ENCODE measurements around the gene SDF2. TPM values are rescaled to one million over a fixed set of nuclear protein-coding genes. Genes with fewer than 3 reads are reported as not detected.

Gene SDF2
- total RNA-seq, 1 donor from 2014 or later = 62.7 TPM

DNA sequence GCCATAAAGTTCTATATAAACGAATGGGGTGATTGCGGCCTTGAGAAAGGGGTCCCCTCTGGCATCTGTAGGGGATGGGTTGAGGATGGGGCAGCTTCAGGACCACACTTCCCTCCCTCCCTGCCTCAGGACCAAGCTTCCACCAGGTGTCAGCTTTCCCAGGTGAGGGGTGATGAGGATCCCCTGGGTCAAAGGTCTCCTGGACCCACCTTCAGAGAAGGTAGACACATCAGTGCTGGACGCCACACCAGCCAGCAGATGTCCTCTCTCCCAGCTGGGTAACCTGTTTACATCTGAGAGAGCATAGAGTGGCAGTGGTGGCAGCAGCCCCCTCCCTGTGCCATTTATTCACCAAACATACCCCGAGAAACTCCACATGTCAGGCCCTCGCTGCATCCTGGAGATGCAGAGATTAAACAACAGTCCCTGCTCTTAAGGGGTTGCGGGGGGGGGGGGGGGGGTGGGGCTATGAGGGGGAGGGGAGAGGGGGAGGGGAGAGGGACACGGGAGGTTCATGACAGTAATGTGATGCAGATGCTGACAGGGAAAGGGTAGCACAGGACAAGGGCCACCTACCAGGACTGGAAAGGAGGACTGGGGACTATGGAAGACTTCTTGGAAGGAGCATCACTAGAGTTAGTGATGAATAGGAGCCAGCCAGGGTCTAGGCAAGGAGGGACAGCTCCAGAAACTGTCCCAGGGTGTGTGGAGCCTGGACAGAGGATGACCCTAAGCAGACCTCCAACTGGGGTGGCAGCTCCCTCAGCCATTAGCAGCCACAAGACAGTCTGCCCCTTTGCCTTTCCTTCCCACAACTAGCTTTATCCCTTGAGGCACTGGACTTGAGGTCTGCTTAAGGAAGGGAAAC lies 45.0 kb upstream of the SDF2 start:
- no peak overlapping the region for H3K4me3 ChIP-seq
- no peak overlapping the region for H3K27ac ChIP-seq
- no peak overlapping the region for H3K4me2 ChIP-seq
- no peaks in the 10 kb centered on the region for H3K9me3 ChIP-seq (ENCODE audit: low read depth)
- peaks cover 37% of the 10 kb centered on the region for H4K20me1 ChIP-seq (ENCODE audit: low read depth)
- H3K27ac Mint-ChIP-seq = peak overlapping the region; percentile 2
- no peak overlapping the region for H2AFZ ChIP-seq (replicated peaks)
- peaks cover 8% of the 10 kb centered on the region for H3K36me3 Mint-ChIP-seq
- H3K36me3 ChIP-seq = no peaks in the 10 kb centered on the region
- no peaks in the 10 kb centered on the region for H3K27me3 ChIP-seq
- peaks cover 50% of the 10 kb centered on the region for H3F3A ChIP-seq (ENCODE audit: low read depth)
- peaks cover 19% of the 10 kb centered on the region for H3K4me1 ChIP-seq
- peaks cover 23% of the 10 kb centered on the region for H3K79me2 ChIP-seq (ENCODE audit: low read depth)
- no peak for DNase-seq (ENCODE audit: low spot score)
- TF ChIP-seq EZH2phosphoT487 (IDR thresholded peaks at IDR 0.05) (no peak), EZH2 (IDR thresholded peaks at IDR 0.05) (no peak)
- TF ChIP-seq, protein P1, sequence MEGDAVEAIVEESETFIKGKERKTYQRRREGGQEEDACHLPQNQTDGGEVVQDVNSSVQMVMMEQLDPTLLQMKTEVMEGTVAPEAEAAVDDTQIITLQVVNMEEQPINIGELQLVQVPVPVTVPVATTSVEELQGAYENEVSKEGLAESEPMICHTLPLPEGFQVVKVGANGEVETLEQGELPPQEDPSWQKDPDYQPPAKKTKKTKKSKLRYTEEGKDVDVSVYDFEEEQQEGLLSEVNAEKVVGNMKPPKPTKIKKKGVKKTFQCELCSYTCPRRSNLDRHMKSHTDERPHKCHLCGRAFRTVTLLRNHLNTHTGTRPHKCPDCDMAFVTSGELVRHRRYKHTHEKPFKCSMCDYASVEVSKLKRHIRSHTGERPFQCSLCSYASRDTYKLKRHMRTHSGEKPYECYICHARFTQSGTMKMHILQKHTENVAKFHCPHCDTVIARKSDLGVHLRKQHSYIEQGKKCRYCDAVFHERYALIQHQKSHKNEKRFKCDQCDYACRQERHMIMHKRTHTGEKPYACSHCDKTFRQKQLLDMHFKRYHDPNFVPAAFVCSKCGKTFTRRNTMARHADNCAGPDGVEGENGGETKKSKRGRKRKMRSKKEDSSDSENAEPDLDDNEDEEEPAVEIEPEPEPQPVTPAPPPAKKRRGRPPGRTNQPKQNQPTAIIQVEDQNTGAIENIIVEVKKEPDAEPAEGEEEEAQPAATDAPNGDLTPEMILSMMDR (IDR thresholded peaks at IDR 0.05) = no peak
- no peak overlapping the region for H3K4me3 Mint-ChIP-seq
- H3K27me3 Mint-ChIP-seq (ENCODE audit: insufficient read depth, low read depth) = peaks cover 11% of the 10 kb centered on the region
- H3K9me3 Mint-ChIP-seq = no peaks in the 10 kb centered on the region
- H3K9ac ChIP-seq = no peak overlapping the region
- peaks cover 34% of the 10 kb centered on the region for H3K4me1 Mint-ChIP-seq

DNA sequence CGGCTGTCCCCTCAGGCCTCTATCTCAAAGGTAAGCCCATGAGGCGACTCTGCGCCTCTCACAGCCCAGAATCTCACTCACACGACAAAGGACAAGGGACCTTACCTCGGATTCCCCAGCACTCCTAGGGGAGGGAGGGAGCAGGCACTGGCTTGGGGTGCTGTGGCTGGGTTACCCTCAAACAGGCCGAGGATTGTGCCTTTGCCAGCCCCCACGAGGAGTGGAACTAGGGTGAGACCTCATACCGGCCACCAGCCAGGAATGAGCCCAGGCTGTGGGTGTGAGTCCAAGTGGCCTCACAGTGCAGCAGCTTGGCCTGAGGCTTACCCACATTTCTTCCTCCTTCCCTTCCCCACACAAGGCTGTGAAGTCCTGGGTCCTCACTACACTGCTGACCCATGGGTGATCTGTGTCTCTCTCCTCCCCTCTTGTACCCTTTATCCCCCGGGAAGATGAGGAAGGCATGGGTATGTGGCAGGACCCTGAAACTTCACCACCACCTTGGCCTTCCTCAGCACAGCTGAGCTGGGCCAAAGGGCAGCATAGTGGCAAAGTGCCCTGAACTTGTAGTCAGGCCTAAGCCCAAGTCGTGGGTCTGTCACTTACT lies 44.1 kb upstream of the SDF2 start:
- Histone ChIP-seq H3K9ac (peak overlapping the region; percentile 37), H3K79me2 (ENCODE audit: low read depth) (peaks cover 23% of the 10 kb centered on the region), H3K27ac (peak overlapping the region; percentile 63), H3K4me3 (no peak overlapping the region), H3K9me3 (ENCODE audit: low read depth) (no peaks in the 10 kb centered on the region), H3K36me3 (no peaks in the 10 kb centered on the region), H4K20me1 (ENCODE audit: low read depth) (peaks cover 40% of the 10 kb centered on the region), H3K4me1 (peaks cover 20% of the 10 kb centered on the region), H3K4me2 (no peak overlapping the region), H3K27me3 (no peaks in the 10 kb centered on the region), H3F3A (ENCODE audit: low read depth) (peaks cover 43% of the 10 kb centered on the region), H2AFZ (replicated peaks) (no peak overlapping the region)
- peak overlapping the region; percentile 78 for H3K27ac Mint-ChIP-seq
- no peak for DNase-seq (ENCODE audit: low spot score)
- peaks cover 13% of the 10 kb centered on the region for H3K27me3 Mint-ChIP-seq (ENCODE audit: insufficient read depth, low read depth)
- TF ChIP-seq EZH2phosphoT487 (IDR thresholded peaks at IDR 0.05) (no peak), EZH2 (IDR thresholded peaks at IDR 0.05) (no peak)
- TF ChIP-seq, protein P1 (IDR thresholded peaks at IDR 0.05) = no peak
- H3K9me3 Mint-ChIP-seq = no peaks in the 10 kb centered on the region
- no peak overlapping the region for H3K4me3 Mint-ChIP-seq
- H3K36me3 Mint-ChIP-seq = peaks cover 13% of the 10 kb centered on the region
- H3K4me1 Mint-ChIP-seq = peaks cover 36% of the 10 kb centered on the region

DNA sequence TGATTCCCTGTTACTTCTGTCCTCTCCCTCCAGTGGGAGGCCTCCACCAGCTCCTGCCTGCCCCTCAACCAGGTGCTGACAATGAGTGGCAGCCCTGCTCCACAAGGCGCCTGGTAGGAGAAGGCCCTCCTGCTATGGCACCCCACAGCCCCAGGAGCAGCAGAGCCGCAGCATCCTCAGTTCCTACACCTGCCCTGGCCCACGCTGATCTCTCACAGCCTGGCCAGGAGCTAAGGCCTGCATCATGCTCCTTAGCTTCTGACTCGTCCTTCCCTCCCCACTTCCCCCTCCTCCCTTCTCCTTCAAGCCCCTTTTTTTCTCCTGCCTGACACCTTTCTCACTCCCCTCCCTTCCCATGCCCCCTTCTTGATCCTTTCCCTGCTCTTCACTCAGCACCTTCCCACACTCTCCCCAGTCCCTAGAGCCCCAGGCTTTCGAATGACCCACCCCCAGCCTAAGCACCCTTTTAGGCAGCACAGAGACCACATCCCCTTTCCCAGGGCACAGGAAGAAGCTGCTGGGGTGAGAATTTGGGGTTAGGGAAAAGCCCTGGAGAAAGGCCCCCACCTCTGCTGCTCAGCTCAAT lies 43.5 kb upstream of the SDF2 start:
- Mint-ChIP-seq H3K4me3 (no peak overlapping the region), H3K36me3 (peaks cover 16% of the 10 kb centered on the region), H3K9me3 (no peaks in the 10 kb centered on the region), H3K27ac (peak overlapping the region; percentile 78), H3K27me3 (ENCODE audit: insufficient read depth, low read depth) (peaks cover 13% of the 10 kb centered on the region), H3K4me1 (peaks cover 34% of the 10 kb centered on the region)
- Histone ChIP-seq H3K4me1 (peaks cover 20% of the 10 kb centered on the region), H3K27ac (peak overlapping the region; percentile 63), H3F3A (ENCODE audit: low read depth) (peaks cover 37% of the 10 kb centered on the region), H3K9me3 (ENCODE audit: low read depth) (no peaks in the 10 kb centered on the region), H2AFZ (replicated peaks) (no peak overlapping the region), H3K4me2 (no peak overlapping the region), H3K4me3 (no peak overlapping the region), H3K27me3 (no peaks in the 10 kb centered on the region), H3K79me2 (ENCODE audit: low read depth) (peaks cover 18% of the 10 kb centered on the region), H3K36me3 (no peaks in the 10 kb centered on the region), H4K20me1 (ENCODE audit: low read depth) (peaks cover 40% of the 10 kb centered on the region), H3K9ac (peak overlapping the region; percentile 37)
- TF ChIP-seq EZH2phosphoT487 (IDR thresholded peaks at IDR 0.05) (no peak), EZH2 (IDR thresholded peaks at IDR 0.05) (no peak)
- TF ChIP-seq, protein P1 (IDR thresholded peaks at IDR 0.05) = no peak
- no peak for DNase-seq (ENCODE audit: low spot score)
